Measurements from ENCODE around the gene TLL2.
A peak's percentile ranks its signal among the peaks of the same experiment; 100 is the strongest.

Gene TLL2

DNA sequence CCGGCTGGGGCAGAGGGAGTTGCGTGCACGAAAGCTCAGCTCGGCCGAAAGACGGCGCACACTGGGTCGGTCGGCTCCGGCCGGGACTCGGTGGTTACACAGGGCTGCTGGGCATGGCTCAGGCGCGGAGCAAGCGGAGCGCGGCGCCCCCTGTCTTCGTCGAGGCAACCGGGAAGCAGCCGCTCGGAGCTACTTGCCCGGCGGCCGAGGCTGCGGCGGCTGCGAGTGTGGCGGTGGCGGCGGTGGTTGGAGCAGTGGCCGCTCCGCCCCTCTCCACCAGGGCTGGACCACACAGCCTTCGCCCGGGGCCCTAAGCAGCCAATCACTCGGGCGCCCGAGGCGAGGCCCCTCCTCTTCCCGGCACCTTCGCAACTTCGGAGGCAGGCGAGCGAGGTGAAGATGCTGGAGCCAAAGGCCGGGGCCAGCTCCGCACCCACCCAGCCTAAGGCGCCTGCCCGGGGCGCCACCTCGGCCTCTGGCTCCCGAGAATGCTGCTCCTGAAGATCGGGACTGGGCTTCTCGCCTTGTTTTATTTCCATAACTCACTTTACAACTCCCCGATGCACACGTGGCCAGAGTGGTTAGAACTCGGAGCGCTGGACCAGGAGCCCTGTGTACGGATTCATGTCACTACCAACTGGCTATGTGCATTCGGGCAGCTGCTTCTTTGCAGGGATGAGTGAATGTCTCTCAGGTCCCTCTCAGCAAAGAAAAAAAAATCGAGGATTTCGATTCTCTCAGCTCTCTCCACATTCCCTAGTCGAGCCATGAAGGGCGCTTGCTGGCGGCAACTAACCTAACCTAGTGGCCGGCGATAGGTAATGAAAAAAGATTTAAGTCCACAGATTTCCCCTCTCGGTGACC lies at the start of gene TLL2:
Gene TLL2 (minus strand): TSS at position 229 of the 864 bp plus-strand sequence. CDS start 241 bp downstream, outside the sequence.
- H3K27me3 ChIP-seq = peaks cover 86% of the 10 kb centered on the region
- H3K4me1 ChIP-seq (ENCODE audit: control insufficient read depth in 1 of 2, insufficient read depth in 1 of 2, low read depth in 1 of 2, low read length in 1 of 2) = peaks cover 21 to 22% of the 10 kb centered on the region in 2 experiments
- TF ChIP-seq, protein P1, sequence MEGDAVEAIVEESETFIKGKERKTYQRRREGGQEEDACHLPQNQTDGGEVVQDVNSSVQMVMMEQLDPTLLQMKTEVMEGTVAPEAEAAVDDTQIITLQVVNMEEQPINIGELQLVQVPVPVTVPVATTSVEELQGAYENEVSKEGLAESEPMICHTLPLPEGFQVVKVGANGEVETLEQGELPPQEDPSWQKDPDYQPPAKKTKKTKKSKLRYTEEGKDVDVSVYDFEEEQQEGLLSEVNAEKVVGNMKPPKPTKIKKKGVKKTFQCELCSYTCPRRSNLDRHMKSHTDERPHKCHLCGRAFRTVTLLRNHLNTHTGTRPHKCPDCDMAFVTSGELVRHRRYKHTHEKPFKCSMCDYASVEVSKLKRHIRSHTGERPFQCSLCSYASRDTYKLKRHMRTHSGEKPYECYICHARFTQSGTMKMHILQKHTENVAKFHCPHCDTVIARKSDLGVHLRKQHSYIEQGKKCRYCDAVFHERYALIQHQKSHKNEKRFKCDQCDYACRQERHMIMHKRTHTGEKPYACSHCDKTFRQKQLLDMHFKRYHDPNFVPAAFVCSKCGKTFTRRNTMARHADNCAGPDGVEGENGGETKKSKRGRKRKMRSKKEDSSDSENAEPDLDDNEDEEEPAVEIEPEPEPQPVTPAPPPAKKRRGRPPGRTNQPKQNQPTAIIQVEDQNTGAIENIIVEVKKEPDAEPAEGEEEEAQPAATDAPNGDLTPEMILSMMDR (IDR thresholded peaks at IDR 0.05) = no peak
- H3K27ac ChIP-seq = no peak within 1 kb of the TSS
- H3K36me3 ChIP-seq = no peaks in the 10 kb centered on the region
- no peaks in the 10 kb centered on the region for H3K9me3 ChIP-seq
- H3K4me3 ChIP-seq (ENCODE audit: low read depth in 1 of 2, low read length in 1 of 2) = peak within 1 kb of the TSS; percentile 21 to 53

DNA sequence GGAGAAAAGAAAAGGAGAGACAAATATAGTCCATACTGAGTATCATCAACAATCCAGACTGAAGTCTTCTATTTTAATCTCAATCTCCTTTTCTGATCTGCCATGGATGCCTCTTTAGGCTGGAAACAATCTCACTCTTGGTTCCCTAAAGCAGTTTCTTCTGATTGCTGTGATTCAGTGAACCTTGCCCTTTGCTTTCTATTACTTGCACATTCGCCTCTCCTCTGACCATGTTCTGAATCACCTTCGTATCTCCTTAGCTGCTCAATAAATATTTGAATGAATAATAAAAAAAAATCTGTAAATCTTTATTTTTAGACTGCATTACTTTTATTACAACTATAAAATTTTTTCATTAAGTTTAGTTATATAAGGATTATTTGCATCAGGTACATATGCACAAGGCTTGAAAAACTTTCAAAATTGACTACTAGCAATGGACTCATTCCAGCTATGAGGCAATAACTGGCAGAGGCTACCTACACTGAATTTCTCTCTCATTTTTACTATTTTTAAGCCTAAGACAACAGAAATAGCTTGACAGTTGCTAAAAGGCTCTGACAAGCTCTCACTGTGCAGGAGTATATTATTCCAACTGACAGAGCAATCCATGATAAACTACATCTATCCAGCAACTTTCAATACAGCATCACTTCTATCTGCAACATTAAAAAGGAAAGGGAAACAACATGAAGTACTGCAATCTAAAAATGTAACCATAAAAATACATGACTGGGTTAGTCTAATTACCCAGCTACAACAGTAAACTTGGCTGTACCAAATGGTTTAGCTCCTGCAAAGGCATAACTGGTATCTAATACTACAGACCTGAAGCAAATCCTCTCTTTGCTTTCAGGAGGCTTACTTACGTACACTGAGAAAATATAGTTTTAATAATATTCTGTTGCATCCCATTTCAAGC lies 47.5 kb upstream of the TLL2 start:
- no peak overlapping the region for H3K4me3 ChIP-seq (ENCODE audit: low read depth in 1 of 2, low read length in 1 of 2)
- peaks cover 36% of the 10 kb centered on the region for H3K36me3 ChIP-seq
- H3K9me3 ChIP-seq = no peaks in the 10 kb centered on the region
- TF ChIP-seq, protein P1 (IDR thresholded peaks at IDR 0.05) = no peak
- H3K27me3 ChIP-seq = no peaks in the 10 kb centered on the region
- H3K27ac ChIP-seq = no peak overlapping the region
- no peaks in the 10 kb centered on the region for H3K4me1 ChIP-seq (ENCODE audit: control insufficient read depth in 1 of 2, insufficient read depth in 1 of 2, low read depth in 1 of 2, low read length in 1 of 2)

DNA sequence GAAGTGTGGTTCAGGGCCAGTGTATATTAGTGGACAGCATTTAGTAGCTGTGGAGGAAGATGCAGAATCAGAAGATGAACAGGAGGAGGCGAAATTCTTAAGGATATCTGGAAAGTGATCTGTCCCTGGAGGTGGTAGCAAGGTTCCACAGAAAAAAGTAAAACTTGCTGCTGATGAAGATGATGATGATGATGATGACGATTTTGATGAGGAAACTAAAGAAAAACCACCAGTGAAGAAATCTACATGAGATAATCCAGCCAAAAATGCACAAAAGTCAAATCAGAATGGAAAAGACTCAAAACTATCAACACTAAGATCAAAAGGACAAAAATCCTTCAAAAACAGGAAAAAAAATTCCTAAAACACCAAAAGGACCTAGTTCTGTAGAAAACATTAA lies 46.8 kb upstream of the TLL2 start:
- Histone ChIP-seq H3K27ac (no peak overlapping the region), H3K4me3 (ENCODE audit: low read depth in 1 of 2, low read length in 1 of 2) (no peak overlapping the region), H3K36me3 (peaks cover 36% of the 10 kb centered on the region), H3K4me1 (ENCODE audit: control insufficient read depth in 1 of 2, insufficient read depth in 1 of 2, low read depth in 1 of 2, low read length in 1 of 2) (no peaks in the 10 kb centered on the region), H3K9me3 (no peaks in the 10 kb centered on the region), H3K27me3 (no peaks in the 10 kb centered on the region)
- TF ChIP-seq, protein P1 (IDR thresholded peaks at IDR 0.05) = no peak

DNA sequence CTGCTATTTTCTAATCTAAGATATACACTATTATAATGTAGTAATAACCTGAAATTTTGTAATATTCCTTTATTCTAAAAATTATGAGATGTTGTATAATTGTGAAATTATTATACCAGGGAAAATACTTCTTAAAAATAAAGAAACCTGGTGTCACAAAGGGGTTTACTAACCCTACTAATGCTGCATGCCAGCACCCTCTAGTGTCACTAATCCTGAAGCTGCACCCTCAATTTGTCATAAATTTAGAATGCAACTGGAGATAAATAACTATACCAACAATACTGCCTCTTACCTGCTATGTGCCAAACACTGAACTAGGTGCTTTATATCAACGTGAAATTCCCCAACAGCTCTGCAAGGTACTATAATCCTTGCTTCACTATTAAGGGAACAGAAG lies 42.3 kb upstream of the TLL2 start:
- Histone ChIP-seq H3K4me3 (ENCODE audit: low read depth in 1 of 2, low read length in 1 of 2) (no peak overlapping the region), H3K4me1 (ENCODE audit: control insufficient read depth in 1 of 2, insufficient read depth in 1 of 2, low read depth in 1 of 2, low read length in 1 of 2) (no peaks in the 10 kb centered on the region), H3K9me3 (no peaks in the 10 kb centered on the region), H3K27me3 (no peaks in the 10 kb centered on the region), H3K36me3 (peaks cover 54% of the 10 kb centered on the region), H3K27ac (no peak overlapping the region)
- TF ChIP-seq, protein P1 (IDR thresholded peaks at IDR 0.05) = no peak

DNA sequence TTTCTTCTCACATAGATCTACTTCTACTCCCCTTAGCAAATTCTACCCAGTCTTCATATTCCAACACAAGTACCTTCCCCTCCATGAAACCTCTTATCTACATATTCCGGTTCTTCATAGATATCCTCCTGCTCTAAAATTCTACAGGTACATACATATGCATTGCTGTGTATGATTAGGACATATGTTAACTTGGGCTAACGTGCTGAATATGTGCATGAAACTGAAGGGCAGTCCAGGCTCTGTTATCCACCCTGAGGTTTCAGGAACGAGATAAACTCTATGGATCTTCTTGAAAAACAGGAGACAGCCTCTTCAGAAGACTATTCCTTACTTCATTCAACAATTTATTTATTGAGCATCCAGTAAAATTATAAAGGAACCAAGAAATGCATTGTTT lies 41.6 kb upstream of the TLL2 start:
- no peaks in the 10 kb centered on the region for H3K4me1 ChIP-seq (ENCODE audit: control insufficient read depth in 1 of 2, insufficient read depth in 1 of 2, low read depth in 1 of 2, low read length in 1 of 2)
- no peak overlapping the region for H3K27ac ChIP-seq
- H3K27me3 ChIP-seq = no peaks in the 10 kb centered on the region
- no peak overlapping the region for H3K4me3 ChIP-seq (ENCODE audit: low read depth in 1 of 2, low read length in 1 of 2)
- no peaks in the 10 kb centered on the region for H3K9me3 ChIP-seq
- peaks cover 59% of the 10 kb centered on the region for H3K36me3 ChIP-seq
- TF ChIP-seq, protein P1 (IDR thresholded peaks at IDR 0.05) = no peak

Data from neutrophil (primary cell).